ENCODE results near the gene CYP24A1.

Gene CYP24A1

GRCh38 chr20:54160065-54161007 lies 13.4 kb downstream of the CYP24A1 start:
- no peaks in the 10 kb centered on the region for H3K36me3 ChIP-seq (ENCODE audit: insufficient read depth, low read length)
- H3K27ac ChIP-seq (ENCODE audit: low read depth, low read length) = no peak overlapping the region
- H3K9ac ChIP-seq (ENCODE audit: low read length) = no peak overlapping the region
- no peaks in the 10 kb centered on the region for H3K27me3 ChIP-seq (ENCODE audit: control insufficient read depth in 1 of 2, insufficient read depth in 2 of 2, low read length in 2 of 2)
- no peak overlapping the region for H3K4me3 ChIP-seq (ENCODE audit: low read depth in 1 of 2, low read length in 2 of 2)
- no peaks in the 10 kb centered on the region for H3K9me3 ChIP-seq (ENCODE audit: low read length)
- H3K4me1 ChIP-seq (ENCODE audit: insufficient read depth, low read length) = no peaks in the 10 kb centered on the region

- Histone ChIP-seq H3K27ac (ENCODE audit: low read depth, low read length) (no peak overlapping the region), H3K9me3 (ENCODE audit: low read length) (no peaks in the 10 kb centered on the region), H3K36me3 (ENCODE audit: insufficient read depth, low read length) (no peaks in the 10 kb centered on the region), H3K27me3 (ENCODE audit: control insufficient read depth in 1 of 2, insufficient read depth in 2 of 2, low read length in 2 of 2) (no peaks in the 10 kb centered on the region), H3K9ac (ENCODE audit: low read length) (no peak overlapping the region), H3K4me1 (ENCODE audit: insufficient read depth, low read length) (no peaks in the 10 kb centered on the region), H3K4me3 (ENCODE audit: low read depth in 1 of 2, low read length in 2 of 2) (no peak overlapping the region)
These were observed 14.8 kb downstream of the CYP24A1 start for GRCh38 chr20:54158856-54159418.

GRCh38 chr20:54158226-54158625 lies 15.6 kb downstream of the CYP24A1 start:
- Histone ChIP-seq H3K4me3 (ENCODE audit: low read depth in 1 of 2, low read length in 2 of 2) (no peak overlapping the region), H3K9ac (ENCODE audit: low read length) (no peak overlapping the region), H3K27ac (ENCODE audit: low read depth, low read length) (no peak overlapping the region), H3K36me3 (ENCODE audit: insufficient read depth, low read length) (no peaks in the 10 kb centered on the region), H3K4me1 (ENCODE audit: insufficient read depth, low read length) (no peaks in the 10 kb centered on the region), H3K9me3 (ENCODE audit: low read length) (no peaks in the 10 kb centered on the region), H3K27me3 (ENCODE audit: control insufficient read depth in 1 of 2, insufficient read depth in 2 of 2, low read length in 2 of 2) (no peaks in the 10 kb centered on the region)

GRCh38 chr20:54156981-54157835 lies 16.6 kb downstream of the CYP24A1 start:
- no peak overlapping the region for H3K4me3 ChIP-seq (ENCODE audit: low read depth in 1 of 2, low read length in 2 of 2)
- no peaks in the 10 kb centered on the region for H3K27me3 ChIP-seq (ENCODE audit: control insufficient read depth in 1 of 2, insufficient read depth in 2 of 2, low read length in 2 of 2)
- H3K9me3 ChIP-seq (ENCODE audit: low read length) = no peaks in the 10 kb centered on the region
- no peaks in the 10 kb centered on the region for H3K4me1 ChIP-seq (ENCODE audit: insufficient read depth, low read length)
- no peak overlapping the region for H3K27ac ChIP-seq (ENCODE audit: low read depth, low read length)
- H3K9ac ChIP-seq (ENCODE audit: low read length) = no peak overlapping the region
- H3K36me3 ChIP-seq (ENCODE audit: insufficient read depth, low read length) = no peaks in the 10 kb centered on the region

GRCh38 chr20:54156522-54156921 lies 17.3 kb downstream of the CYP24A1 start:
- no peaks in the 10 kb centered on the region for H3K36me3 ChIP-seq (ENCODE audit: insufficient read depth, low read length)
- no peak overlapping the region for H3K4me3 ChIP-seq (ENCODE audit: low read depth in 1 of 2, low read length in 2 of 2)
- H3K27me3 ChIP-seq (ENCODE audit: control insufficient read depth in 1 of 2, insufficient read depth in 2 of 2, low read length in 2 of 2) = no peaks in the 10 kb centered on the region
- no peak overlapping the region for H3K27ac ChIP-seq (ENCODE audit: low read depth, low read length)
- no peak overlapping the region for H3K9ac ChIP-seq (ENCODE audit: low read length)
- no peaks in the 10 kb centered on the region for H3K4me1 ChIP-seq (ENCODE audit: insufficient read depth, low read length)
- no peaks in the 10 kb centered on the region for H3K9me3 ChIP-seq (ENCODE audit: low read length)

GRCh38 chr20:54155736-54156317 lies 18.0 kb downstream of the CYP24A1 start:
- Histone ChIP-seq H3K27me3 (ENCODE audit: control insufficient read depth in 1 of 2, insufficient read depth in 2 of 2, low read length in 2 of 2) (no peaks in the 10 kb centered on the region), H3K9ac (ENCODE audit: low read length) (no peak overlapping the region), H3K9me3 (ENCODE audit: low read length) (no peaks in the 10 kb centered on the region), H3K4me1 (ENCODE audit: insufficient read depth, low read length) (no peaks in the 10 kb centered on the region), H3K27ac (ENCODE audit: low read depth, low read length) (no peak overlapping the region), H3K4me3 (ENCODE audit: low read depth in 1 of 2, low read length in 2 of 2) (no peak overlapping the region), H3K36me3 (ENCODE audit: insufficient read depth, low read length) (no peaks in the 10 kb centered on the region)

- Histone ChIP-seq H3K27me3 (ENCODE audit: control insufficient read depth in 1 of 2, insufficient read depth in 2 of 2, low read length in 2 of 2) (no peaks in the 10 kb centered on the region), H3K27ac (ENCODE audit: low read depth, low read length) (no peak overlapping the region), H3K9ac (ENCODE audit: low read length) (no peak overlapping the region)
These were observed 19.3 kb downstream of the CYP24A1 start for GRCh38 chr20:54154439-54154838.

GRCh38 chr20:54153847-54154246 lies 19.9 kb downstream of the CYP24A1 start:
- no peak overlapping the region for H3K27ac ChIP-seq (ENCODE audit: low read depth, low read length)

More at GRCh38 chr20:54154439-54154838, 19.3 kb downstream of the CYP24A1 start:
- Histone ChIP-seq H3K4me3 (ENCODE audit: low read depth in 1 of 2, low read length in 2 of 2) (no peak overlapping the region), H3K9me3 (ENCODE audit: low read length) (no peaks in the 10 kb centered on the region), H3K4me1 (ENCODE audit: insufficient read depth, low read length) (no peaks in the 10 kb centered on the region), H3K36me3 (ENCODE audit: insufficient read depth, low read length) (no peaks in the 10 kb centered on the region)

GRCh38 chr20:54153041-54153327 lies 20.8 kb downstream of the CYP24A1 start:
- H3K9me3 ChIP-seq (ENCODE audit: low read length) = no peaks in the 10 kb centered on the region
- H3K4me3 ChIP-seq (ENCODE audit: low read depth in 1 of 2, low read length in 2 of 2) = no peak overlapping the region
- no peak overlapping the region for H3K9ac ChIP-seq (ENCODE audit: low read length)
- no peaks in the 10 kb centered on the region for H3K36me3 ChIP-seq (ENCODE audit: insufficient read depth, low read length)
- H3K4me1 ChIP-seq (ENCODE audit: insufficient read depth, low read length) = no peaks in the 10 kb centered on the region
- no peak overlapping the region for H3K27ac ChIP-seq (ENCODE audit: low read depth, low read length)
- no peaks in the 10 kb centered on the region for H3K27me3 ChIP-seq (ENCODE audit: control insufficient read depth in 1 of 2, insufficient read depth in 2 of 2, low read length in 2 of 2)

More at GRCh38 chr20:54153847-54154246, 19.9 kb downstream of the CYP24A1 start:
- Histone ChIP-seq H3K36me3 (ENCODE audit: insufficient read depth, low read length) (no peaks in the 10 kb centered on the region), H3K9ac (ENCODE audit: low read length) (no peak overlapping the region), H3K4me1 (ENCODE audit: insufficient read depth, low read length) (no peaks in the 10 kb centered on the region), H3K9me3 (ENCODE audit: low read length) (no peaks in the 10 kb centered on the region), H3K27me3 (ENCODE audit: control insufficient read depth in 1 of 2, insufficient read depth in 2 of 2, low read length in 2 of 2) (no peaks in the 10 kb centered on the region), H3K4me3 (ENCODE audit: low read depth in 1 of 2, low read length in 2 of 2) (no peak overlapping the region)

- Histone ChIP-seq H3K36me3 (ENCODE audit: insufficient read depth, low read length) (no peaks in the 10 kb centered on the region), H3K27ac (ENCODE audit: low read depth, low read length) (no peak overlapping the region), H3K9ac (ENCODE audit: low read length) (no peak overlapping the region), H3K9me3 (ENCODE audit: low read length) (no peaks in the 10 kb centered on the region), H3K4me1 (ENCODE audit: insufficient read depth, low read length) (no peaks in the 10 kb centered on the region), H3K27me3 (ENCODE audit: control insufficient read depth in 1 of 2, insufficient read depth in 2 of 2, low read length in 2 of 2) (no peaks in the 10 kb centered on the region), H3K4me3 (ENCODE audit: low read depth in 1 of 2, low read length in 2 of 2) (no peak overlapping the region)
These were observed 21.4 kb downstream of the CYP24A1 start for GRCh38 chr20:54152227-54153040.

Data from muscle layer of colon (tissue), 2 donors.